Parathyroid adenoma (tissue), 2 donors: ENCODE data around the gene ACRBP.

ENCODE experiments used
- H2AFZ ChIP-seq: fragments of 300-600 bp; sonication (generic); one replicate; pipeline ENCODE4 v1.7.0; 2017; ENCODE audit warnings: antibody characterized with exemption, mild to moderate bottlenecking
- H3K27ac ChIP-seq: fragments of 300-600 bp; sonication (generic); one replicate; pipeline ENCODE4 v1.7.0; 2017
- H3K27me3 ChIP-seq: fragments of 300-600 bp; sonication (generic); one replicate; pipeline ENCODE4 v1.7.0; 2017; ENCODE audit warnings: low read length; ENCODE audit not compliant: control insufficient read depth, insufficient read depth
- H3K36me3 ChIP-seq: fragments of 300-600 bp; sonication (generic); one replicate; pipeline ENCODE4 v1.7.0; 2017; ENCODE audit warnings: low read length; ENCODE audit not compliant: control insufficient read depth, insufficient read depth
- H3K4me1 ChIP-seq: fragments of 300-600 bp; sonication (generic); one replicate; pipeline ENCODE4 v1.7.0; 2017; ENCODE audit warnings: control low read depth
- H3K4me2 ChIP-seq: fragments of 300-600 bp; sonication (generic); one replicate; pipeline ENCODE4 v1.7.0; 2017; ENCODE audit warnings: low read length
- H3K4me3 ChIP-seq: fragments of 300-600 bp; sonication (generic); one replicate; pipeline ENCODE4 v1.7.0; 2017; ENCODE audit warnings: low read depth, low read length
- H3K79me2 ChIP-seq: fragments of 300-600 bp; sonication (generic); one replicate; pipeline ENCODE4 v1.7.0; 2017; ENCODE audit warnings: control low read depth
- H3K9ac ChIP-seq: fragments of 300-600 bp; sonication (generic); one replicate; pipeline ENCODE4 v1.7.0; 2017; ENCODE audit warnings: mild to moderate bottlenecking
- H3K9me3 ChIP-seq: fragments of 300-600 bp; sonication (generic); one replicate; pipeline ENCODE4 v1.7.0; 2017; ENCODE audit warnings: low read length; ENCODE audit not compliant: control insufficient read depth
- TF ChIP-seq, protein P1 (sequence below): fragments of 300-600 bp; sonication (generic); IDR thresholded peaks from one replicate; pipeline ENCODE4 v1.7.0; 2017; ENCODE audit warnings: antibody characterized with exemption, mild to moderate bottlenecking
- donor health status: primary hyperparathyroidism.

The ACRBP gene

DNA sequence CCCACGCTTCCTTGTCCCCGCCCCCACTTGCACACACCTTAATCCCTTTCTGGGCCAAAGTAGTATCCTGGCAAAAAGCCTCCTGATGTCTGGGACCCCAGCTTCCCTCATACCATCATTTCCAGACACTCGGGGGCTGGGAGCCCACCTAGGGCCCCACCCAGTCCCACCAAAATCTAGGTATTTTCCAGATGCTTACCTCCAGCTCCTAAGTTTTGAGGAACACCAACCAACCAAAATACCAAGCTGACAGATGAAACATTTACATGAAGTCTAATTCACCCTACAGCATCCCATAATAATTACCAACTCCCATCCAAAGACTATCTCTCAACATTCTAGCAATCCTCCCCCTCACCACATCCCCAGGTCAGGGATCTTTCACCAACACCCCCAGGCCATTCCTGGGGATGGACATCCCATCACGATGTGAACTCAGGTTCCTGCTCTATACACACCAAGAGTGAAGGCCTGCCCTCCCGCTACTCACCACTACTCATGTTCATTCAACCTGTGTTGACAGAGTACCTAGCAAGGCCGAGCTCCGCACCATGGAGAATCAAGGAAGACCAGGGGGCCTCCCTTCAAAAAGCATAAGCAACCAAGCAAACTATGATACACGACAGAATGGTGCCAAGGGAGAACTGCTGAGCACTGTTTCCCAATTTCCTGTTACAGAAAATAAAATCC lies 38.5 kb downstream of the ACRBP start:
- Histone ChIP-seq H3K36me3 (no peaks in the 10 kb centered on the region), H3K4me1 (peaks cover 50% of the 10 kb centered on the region), H3K27me3 (no peaks in the 10 kb centered on the region), H3K4me3 (no peak overlapping the region), H3K9me3 (no peaks in the 10 kb centered on the region), H2AFZ (peak overlapping the region; percentile 30), H3K9ac (no peak overlapping the region), H3K79me2 (peaks cover 27% of the 10 kb centered on the region), H3K27ac (peak overlapping the region; percentile 98), H3K4me2 (no peak overlapping the region)
- TF ChIP-seq, protein P1, sequence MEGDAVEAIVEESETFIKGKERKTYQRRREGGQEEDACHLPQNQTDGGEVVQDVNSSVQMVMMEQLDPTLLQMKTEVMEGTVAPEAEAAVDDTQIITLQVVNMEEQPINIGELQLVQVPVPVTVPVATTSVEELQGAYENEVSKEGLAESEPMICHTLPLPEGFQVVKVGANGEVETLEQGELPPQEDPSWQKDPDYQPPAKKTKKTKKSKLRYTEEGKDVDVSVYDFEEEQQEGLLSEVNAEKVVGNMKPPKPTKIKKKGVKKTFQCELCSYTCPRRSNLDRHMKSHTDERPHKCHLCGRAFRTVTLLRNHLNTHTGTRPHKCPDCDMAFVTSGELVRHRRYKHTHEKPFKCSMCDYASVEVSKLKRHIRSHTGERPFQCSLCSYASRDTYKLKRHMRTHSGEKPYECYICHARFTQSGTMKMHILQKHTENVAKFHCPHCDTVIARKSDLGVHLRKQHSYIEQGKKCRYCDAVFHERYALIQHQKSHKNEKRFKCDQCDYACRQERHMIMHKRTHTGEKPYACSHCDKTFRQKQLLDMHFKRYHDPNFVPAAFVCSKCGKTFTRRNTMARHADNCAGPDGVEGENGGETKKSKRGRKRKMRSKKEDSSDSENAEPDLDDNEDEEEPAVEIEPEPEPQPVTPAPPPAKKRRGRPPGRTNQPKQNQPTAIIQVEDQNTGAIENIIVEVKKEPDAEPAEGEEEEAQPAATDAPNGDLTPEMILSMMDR: no peak

DNA sequence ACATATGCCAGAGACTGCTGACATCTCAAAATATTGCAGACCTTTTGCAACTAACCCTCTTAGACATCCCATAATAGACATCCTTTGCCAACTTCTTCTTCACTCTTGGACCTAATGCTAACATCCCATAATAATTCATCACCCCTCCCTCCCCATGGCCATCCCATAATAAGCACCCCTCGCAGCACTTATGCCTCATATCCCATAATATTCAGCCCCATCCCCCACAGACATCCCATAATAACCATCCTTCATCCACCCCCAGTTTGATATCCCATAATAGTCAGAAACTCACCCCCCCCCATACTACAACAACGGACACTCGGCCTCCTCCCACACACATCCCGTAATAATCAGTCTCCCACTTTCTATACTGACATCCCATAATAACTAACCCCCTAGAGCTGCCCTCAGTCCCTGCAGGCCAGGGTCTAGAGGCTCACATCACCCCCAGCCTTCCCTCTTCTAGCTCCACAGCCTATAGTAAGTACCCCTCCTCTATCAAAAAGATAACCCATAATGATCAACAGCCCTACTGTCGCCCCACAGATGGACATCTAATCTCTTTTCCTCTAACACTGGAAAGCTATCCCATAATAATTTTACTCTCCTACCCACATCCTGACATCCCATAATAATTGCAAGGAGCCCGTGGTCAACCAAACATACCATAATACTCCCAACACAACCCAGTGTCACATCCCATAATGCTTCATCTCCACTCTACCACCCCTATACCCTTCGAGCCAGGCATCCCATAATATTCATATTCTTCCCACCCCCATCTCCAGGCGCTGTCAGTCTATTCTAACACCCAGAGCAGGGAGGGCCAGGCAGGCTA lies 39.3 kb downstream of the ACRBP start:
- H3K9ac ChIP-seq: no peak overlapping the region

DNA sequence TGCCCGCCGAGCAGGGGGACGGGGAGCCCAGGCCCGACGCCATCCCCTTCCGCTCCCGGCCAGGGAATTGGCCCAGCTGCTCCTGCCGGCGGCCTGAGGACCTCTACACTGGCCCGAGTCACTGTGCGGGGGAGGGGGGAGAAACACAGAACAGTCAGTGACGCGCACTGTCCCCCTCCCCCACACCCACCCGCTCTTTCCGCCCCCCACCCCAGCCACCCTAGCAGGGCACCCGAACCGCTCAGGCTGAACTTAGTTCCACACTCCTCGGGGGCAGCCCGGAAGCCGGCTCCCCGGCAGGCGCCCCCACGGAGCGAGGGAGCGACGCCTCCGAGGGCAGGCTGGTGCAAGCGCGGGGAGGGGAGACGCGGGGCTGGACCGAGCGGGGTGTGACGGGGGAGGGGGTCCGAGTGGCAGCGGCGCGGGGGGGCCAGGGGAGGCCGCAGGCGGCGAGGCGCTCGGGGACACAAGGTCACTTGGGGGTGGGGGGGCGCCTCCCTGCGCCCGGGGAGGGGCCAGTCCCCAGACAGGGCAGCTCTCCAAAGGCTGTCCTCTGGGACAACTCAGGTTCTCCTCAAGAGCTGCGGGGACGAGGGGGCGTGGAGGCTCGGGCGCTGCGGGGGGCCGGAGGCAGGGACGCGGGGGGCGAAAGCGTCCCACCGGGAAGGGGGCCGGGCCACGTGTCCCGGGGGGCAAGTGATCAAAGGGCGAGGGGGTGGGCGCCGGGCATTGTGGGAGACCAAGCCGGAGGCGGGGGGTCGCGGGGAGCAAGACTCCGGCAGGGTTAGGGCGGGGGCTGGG lies 40.7 kb downstream of the ACRBP start:
- Histone ChIP-seq H3K4me2 (peak overlapping the region; percentile 98), H3K27ac (peak overlapping the region; percentile 98), H3K4me3 (peak overlapping the region; percentile 80), H3K4me1 (peaks cover 42% of the 10 kb centered on the region), H3K79me2 (peaks cover 45% of the 10 kb centered on the region), H3K9ac (peak overlapping the region; percentile 98), H3K27me3 (no peaks in the 10 kb centered on the region), H3K9me3 (no peaks in the 10 kb centered on the region), H3K36me3 (no peaks in the 10 kb centered on the region), H2AFZ (peak overlapping the region; percentile 70)
- TF ChIP-seq, protein P1: no peak

More for the DNA sequence above, 39.3 kb downstream of the ACRBP start:
- Histone ChIP-seq H3K36me3 (no peaks in the 10 kb centered on the region), H3K4me1 (peaks cover 52% of the 10 kb centered on the region), H3K9me3 (no peaks in the 10 kb centered on the region), H2AFZ (peak overlapping the region; percentile 57), H3K79me2 (peaks cover 33% of the 10 kb centered on the region), H3K4me3 (no peak overlapping the region), H3K4me2 (peak overlapping the region; percentile 23), H3K27ac (peak overlapping the region; percentile 98), H3K27me3 (no peaks in the 10 kb centered on the region)
- TF ChIP-seq, protein P1: no peak

DNA sequence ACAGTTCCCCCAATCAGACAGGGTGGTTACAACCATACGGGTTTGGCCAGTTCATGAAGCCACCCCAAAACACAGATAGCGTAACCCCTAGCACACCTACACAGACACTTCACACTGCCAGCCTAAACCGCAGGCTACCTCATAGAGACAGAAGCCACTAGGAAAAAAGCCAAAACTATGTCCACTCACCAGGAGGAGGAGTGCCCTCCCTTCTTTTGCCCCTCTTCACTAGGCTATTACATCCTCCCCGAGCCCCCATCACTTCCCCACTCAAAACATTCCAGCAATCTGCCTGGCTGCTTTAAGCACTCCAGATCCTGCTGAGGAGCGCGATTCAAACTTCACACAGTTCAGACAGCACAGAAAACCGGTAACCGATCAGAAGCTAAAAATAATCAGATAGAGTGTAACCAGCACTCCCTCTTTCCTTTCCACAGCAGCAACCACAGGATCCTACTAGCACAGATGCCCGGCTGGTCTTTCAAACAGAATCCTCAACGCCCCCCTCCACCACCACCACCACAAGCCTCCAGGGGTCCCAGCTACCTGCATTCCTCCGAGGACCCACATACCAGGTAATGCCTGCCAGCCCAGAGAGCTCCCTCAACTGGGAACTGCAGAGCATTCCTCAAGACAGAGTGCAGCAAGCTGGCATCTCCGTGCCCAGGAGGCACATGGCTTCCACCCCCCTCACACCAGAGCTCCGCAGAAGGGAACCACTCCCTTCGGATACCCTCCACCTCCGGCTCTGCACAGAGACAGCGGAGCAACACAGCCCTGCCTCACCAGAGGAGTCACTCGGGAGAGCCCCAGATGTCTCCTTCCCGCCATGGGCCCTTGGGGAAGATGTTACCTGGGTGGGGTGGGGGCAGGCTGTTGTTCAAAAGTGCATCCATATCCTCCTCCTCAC lies 41.6 kb downstream of the ACRBP start:
- H3K27ac ChIP-seq: peak overlapping the region; percentile 98
- TF ChIP-seq, protein P1: no peak
- H3K4me3 ChIP-seq: peak overlapping the region; percentile 80
- H3K9ac ChIP-seq: peak overlapping the region; percentile 98
- no peaks in the 10 kb centered on the region for H3K27me3 ChIP-seq
- H3K36me3 ChIP-seq: no peaks in the 10 kb centered on the region
- peak overlapping the region; percentile 98 for H3K4me2 ChIP-seq
- H3K79me2 ChIP-seq: peaks cover 52% of the 10 kb centered on the region
- H3K9me3 ChIP-seq: no peaks in the 10 kb centered on the region
- H3K4me1 ChIP-seq: peaks cover 34% of the 10 kb centered on the region
- H2AFZ ChIP-seq: no peak overlapping the region
